OCI-LY7 (cell line): Measurements from ENCODE around the gene ITIH1.

Experiments
- CTCF ChIP-seq: fragments of 200-600 bp; sonication (generic); conservative IDR thresholded peaks from 2 replicates; pipeline ENCODE4 v1.5.1; 2014; ENCODE audit warnings: mild to moderate bottlenecking, antibody characterized with exemption, low read length, moderate library complexity, mixed read lengths
- EZH2phosphoT487 ChIP-seq: fragments of 200-600 bp; sonication (generic); IDR thresholded peaks from 2 replicates; pipeline ENCODE4 v1.6.1; 2018; ENCODE audit warnings: low read depth, borderline replicate concordance, mild to moderate bottlenecking, mixed run types, antibody characterized with exemption, low read length, moderate library complexity, mixed read lengths

GRCh38 chr3:52790741-52791140 lies 13.3 kb downstream of the ITIH1 start:
- TF ChIP-seq CTCF = no peak
- TF ChIP-seq EZH2phosphoT487 = no peak
